HEK293 (cell line): ENCODE results near the gene ATOH7.

Experiments used
- CTCF ChIA-PET: fragments of 350-600 bp; formaldehyde crosslinking; extraction: SDS; loops from one replicate; lab custom pipeline; 2021; ENCODE audit warnings: antibody characterized with exemption; lab: Yijun Ruan, JAX
- POLR2A ChIA-PET: fragments of 300-600 bp; formaldehyde crosslinking; extraction: SDS; loops from one replicate; lab custom pipeline; 2020; ENCODE audit warnings: antibody characterized with exemption, inconsistent platforms; lab: Yijun Ruan, JAX
- H3K27ac ChIP-seq: fragments of 200-500 bp; sonication (Bioruptor generic); 2 replicates; pipeline ENCODE4 v1.5.1; 2014; ENCODE audit warnings: low read depth, low read length, control low read depth, inconsistent platforms; ENCODE audit errors: extremely low read depth
- H3K36me3 ChIP-seq, 2 experiments: fragments of 200-500 bp in 1 of 2; sonication (Bioruptor generic) in 1 of 2; 1 replicate in 1 of 2; 2 replicates in 1 of 2; pipeline ENCODE4 v1.5.1; 2014 to 2017; ENCODE audit warnings: inconsistent platforms in 2 of 2, low read length in 2 of 2; ENCODE audit not compliant: control insufficient read depth in 2 of 2, insufficient read depth in 1 of 2
- H3K4me1 ChIP-seq: fragments of 200-500 bp; sonication (Bioruptor generic); 2 replicates; pipeline ENCODE4 v1.5.1; 2014; ENCODE audit warnings: mild to moderate bottlenecking, low read length, inconsistent platforms; ENCODE audit not compliant: control insufficient read depth, insufficient read depth
- H3K4me3 ChIP-seq: 2 replicates; pipeline ENCODE4 v1.5.1; 2011; ENCODE audit warnings: low read depth, mild to moderate bottlenecking, control low read depth, low read length, moderate library complexity
- H3K9me3 ChIP-seq: fragments of 200-500 bp; sonication (Bioruptor generic); 2 replicates; pipeline ENCODE4 v1.5.1; 2014; ENCODE audit warnings: low read depth, low read length, inconsistent platforms; ENCODE audit not compliant: control insufficient read depth, insufficient read depth
- ELK4 ChIP-seq: IDR thresholded peaks from 2 replicates; pipeline ENCODE4 v1.6.1; 2011; ENCODE audit warnings: mild to moderate bottlenecking, low read depth, low read length, borderline replicate concordance
- HOXC10 ChIP-seq: sonication (generic); formaldehyde crosslinking; IDR thresholded peaks from 2 replicates; pipeline ENCODE4 v1.8.1; 2023; ENCODE audit warnings: mild to moderate bottlenecking, missing genetic modification reagents
- PRDM2 ChIP-seq: fragments of 450-650 bp; formaldehyde crosslinking; IDR thresholded peaks from 2 replicates; pipeline ENCODE4 v1.5.1; 2016; ENCODE audit warnings: missing biosample characterization, missing genetic modification characterization, borderline replicate concordance
- ZBTB49 ChIP-seq: fragments of 450-650 bp; formaldehyde crosslinking; IDR thresholded peaks from 2 replicates; pipeline ENCODE4 v1.5.1; 2016; ENCODE audit warnings: missing biosample characterization, missing genetic modification characterization, low read depth
- ZIC2 ChIP-seq: fragments of 450-650 bp; formaldehyde crosslinking; IDR thresholded peaks from 2 replicates; pipeline ENCODE4 v1.5.1; 2016; ENCODE audit warnings: missing biosample characterization, missing genetic modification characterization
- ZNF248 ChIP-seq: fragments of 450-650 bp; formaldehyde crosslinking; IDR thresholded peaks from 2 replicates; pipeline ENCODE4 v1.5.1; 2017; ENCODE audit warnings: missing biosample characterization, missing genetic modification characterization
- ZNF747 ChIP-seq: fragments of 450-650 bp; formaldehyde crosslinking; IDR thresholded peaks from 2 replicates; pipeline ENCODE4 v1.5.1; 2016; ENCODE audit warnings: missing biosample characterization, missing genetic modification characterization
- ZNF837 ChIP-seq: fragments of 450-650 bp; formaldehyde crosslinking; IDR thresholded peaks from 2 replicates; pipeline ENCODE4 v1.5.1; 2016; ENCODE audit warnings: missing biosample characterization, missing genetic modification characterization

The ATOH7 gene

GRCh38 chr10:68271196-68271882 is 39.4 kb upstream of the ATOH7 start:
- H3K9me3 ChIP-seq, result no peaks in the 10 kb centered on the region
- no peaks in the 10 kb centered on the region for H3K36me3 ChIP-seq
- H3K4me1 ChIP-seq, result no peaks in the 10 kb centered on the region
- H3K4me3 ChIP-seq, result no peak overlapping the region
- H3K27ac ChIP-seq, result no peak overlapping the region
- POLR2A ChIA-PET, result no interaction called here
- TF ChIP-seq HOXC10 (CRISPR knock-in tag) (no peak), ZNF747 (tag by site-specific recombination) (no peak), ZIC2 (tag by site-specific recombination) (peak; percentile 68)
- CTCF ChIA-PET, result interaction anchor here (1.0 kb wide), 1 partner anchor 60 kb away, joined by 4 read pairs; no protein-coding TSS in a partner anchor

- Histone ChIP-seq H3K27ac (no peak overlapping the region), H3K4me1 (no peaks in the 10 kb centered on the region), H3K4me3 (no peak overlapping the region), H3K9me3 (no peaks in the 10 kb centered on the region; the same call in 1 of the 2 replicates), H3K36me3 (no peaks in the 10 kb centered on the region)
- ChIA-PET POLR2A (interaction anchor here (0.5 kb wide), 1 partner anchor 365 kb away, joined by 3 read pairs; no protein-coding TSS in a partner anchor), CTCF (interaction anchor here (0.5 to 0.7 kb wide), 3 partner anchors 57 to 864 kb away, joined by 3 to 4 read pairs (median 3); no protein-coding TSS in a partner anchor)
- TF ChIP-seq ZNF837 (no peak), ZBTB49 (no peak), ELK4 (no peak), ZNF248 (tag by site-specific recombination) (no peak), PRDM2 (tag by site-specific recombination) (no peak)
These were observed 37.8 kb upstream of the ATOH7 start for GRCh38 chr10:68269562-68270290.
